Body of pancreas (tissue), 4 donors: ENCODE measurements around the gene GTPBP2. TPM values are rescaled to one million over a fixed set of nuclear protein-coding genes. Genes with fewer than 3 reads are reported as not detected.

Experiments
- ATAC-seq: fragments of 150-250 bp; one replicate; pipeline ENCODE4 v1.9.1; 2016
- DNase-seq, 4 donors: peaks; one replicate each; pipeline ENCODE4 v3.0.0-alpha.2; 2019
- H3K27ac ChIP-seq, 4 donors: fragments of 200-600 bp; sonication (generic); 1 replicate in 3 of 4; 2 replicates in 1 of 4; pipeline versions ENCODE4 v1.5.1 to v1.6.1; 2016 to 2019; ENCODE audit warnings: mild to moderate bottlenecking in 1 of 4, mixed read lengths in 1 of 4, moderate library complexity in 1 of 4
- H3K27me3 ChIP-seq, 2 donors: fragments of 200-600 bp; sonication (generic); one replicate each; pipeline ENCODE4 v1.6.0; 2016; ENCODE audit warnings: mild to moderate bottlenecking in 1 of 2
- H3K36me3 ChIP-seq, 2 donors: fragments of 200-600 bp; sonication (generic); replicated peaks in 1 of 2; 2 replicates each; pipeline ENCODE4 v1.5.1; 2016; ENCODE audit warnings: low read depth in 2 of 2; ENCODE audit not compliant: insufficient read depth in 1 of 2
- H3K4me1 ChIP-seq: fragments of 200-600 bp; sonication (generic); one replicate; pipeline ENCODE4 v1.6.0; 2016
- H3K4me3 ChIP-seq, 2 donors: fragments of 200-600 bp; sonication (generic); 1 replicate in 1 of 2; 2 replicates in 1 of 2; pipeline ENCODE4 v1.5.1; 2016 to 2019
- H3K9me3 ChIP-seq, 3 donors: fragments of 200-600 bp; sonication (generic); 1 replicate in 2 of 3; 2 replicates in 1 of 3; pipeline ENCODE4 v1.5.1; 2016
- CTCF ChIP-seq, 7 experiments: fragments of 450-650 bp in 4 of 7; fragments of 200-600 bp in 3 of 7; sonication (generic) in 3 of 7; IDR thresholded peaks; one replicate each; pipeline ENCODE4 v1.5.1; 2016 to 2019; ENCODE audit warnings: antibody characterized with exemption in 7 of 7
- POLR2A ChIP-seq, 3 donors: fragments of 450-650 bp; IDR thresholded peaks; one replicate each; pipeline ENCODE4 v1.6.1; 2016; ENCODE audit warnings: antibody characterized with exemption in 3 of 3, mild to moderate bottlenecking in 2 of 3
- WGBS, 2 donors: methylation state at CpG; one replicate each; pipeline ENCODE4 v1.1.5; 2017; 5-methylcytosine and 5-hydroxymethylcytosine counted together
- intact Hi-C: fragments of 100-400 bp; cut with DNase I; formaldehyde crosslinking; loops from one replicate; pipeline ENCODE4 v1.15.1; 2023
- total RNA-seq, 2 donors: library from RNA; depleted of rRNA; stranded (reverse); fragments of >200 nt; gene quantifications; one replicate each; pipeline ENCODE4 v1.1.0, GENCODE V29; 2016

Gene GTPBP2
- total RNA-seq, 2 donors from 2014 or later, result 32.9 to 55.0 TPM

GRCh38 chr6:43671011-43671800 is 42.1 kb upstream of the GTPBP2 start:
- no peak for TF ChIP-seq POLR2A (IDR thresholded peaks at IDR 0.05)
- H3K36me3 ChIP-seq, result peaks cover 0 to 20% of the 10 kb centered on the region in 2 donors
- intact Hi-C loops, result no loop called here
- ATAC-seq (no peak), DNase-seq (no peak)
- no peaks in the 10 kb centered on the region for H3K9me3 ChIP-seq
- H3K4me1 ChIP-seq, result peaks cover 51% of the 10 kb centered on the region
- no peak overlapping the region for H3K4me3 ChIP-seq
- WGBS, 2 donors, result 89 to 90% methylated on average over 5 to 8 of the region's 8 CpGs
- peak overlapping the region in 2 of 4 donors; percentile 11 to 40 for H3K27ac ChIP-seq
- no peaks in the 10 kb centered on the region for H3K27me3 ChIP-seq

GRCh38 chr6:43670623-43670986 is 41.5 kb upstream of the GTPBP2 start:
- H3K9me3 ChIP-seq, result no peaks in the 10 kb centered on the region
- intact Hi-C loops, result no loop called here
- H3K36me3 ChIP-seq, result peaks cover 0 to 18% of the 10 kb centered on the region in 2 donors
- ATAC-seq (no peak), DNase-seq (no peak)
- no peaks in the 10 kb centered on the region for H3K27me3 ChIP-seq
- peaks cover 51% of the 10 kb centered on the region for H3K4me1 ChIP-seq
- TF ChIP-seq POLR2A (IDR thresholded peaks at IDR 0.05) (no peak), CTCF (IDR thresholded peaks at IDR 0.05) (no peak)
- 91 to 98% methylated on average over 6 of the region's 6 CpGs for WGBS, 2 donors
- H3K4me3 ChIP-seq, result no peak overlapping the region
- no peak overlapping the region for H3K27ac ChIP-seq

GRCh38 chr6:43669922-43670622 is 41.0 kb upstream of the GTPBP2 start:
- DNase-seq (no peak), ATAC-seq (no peak)
- Histone ChIP-seq H3K4me3 (no peak overlapping the region), H3K9me3 (no peaks in the 10 kb centered on the region), H3K36me3 (peaks cover 0 to 15% of the 10 kb centered on the region in 2 donors), H3K27me3 (no peaks in the 10 kb centered on the region), H3K4me1 (peaks cover 51% of the 10 kb centered on the region), H3K27ac (no peak overlapping the region)
- intact Hi-C loops, result loop anchor here (5.0 to 10.0 kb wide), 2 partner anchors 95 to 412 kb away; no protein-coding TSS in a partner anchor
- TF ChIP-seq POLR2A (IDR thresholded peaks at IDR 0.05), result no peak
- no peak for TF ChIP-seq CTCF (IDR thresholded peaks at IDR 0.05)
- WGBS, 2 donors, result 58 to 82% methylated on average over 2 to 6 of the region's 6 CpGs

GRCh38 chr6:43669050-43669921 is 40.2 kb upstream of the GTPBP2 start:
- no peak for TF ChIP-seq POLR2A (IDR thresholded peaks at IDR 0.05)
- TF ChIP-seq CTCF (IDR thresholded peaks at IDR 0.05), result no peak
- no peak overlapping the region for H3K4me3 ChIP-seq
- intact Hi-C loops, result loop anchor here (5.0 to 10.0 kb wide), 2 partner anchors 96 to 413 kb away; no protein-coding TSS in a partner anchor
- peak in 3 of 4 donors; percentile 25 to 45 (median 34) for DNase-seq
- 72 to 89% methylated on average over 7 to 15 of the region's 15 CpGs for WGBS, 2 donors
- H3K27me3 ChIP-seq, result no peaks in the 10 kb centered on the region
- ATAC-seq, result no peak
- no peak overlapping the region for H3K27ac ChIP-seq
- peaks cover 50% of the 10 kb centered on the region for H3K4me1 ChIP-seq
- no peaks in the 10 kb centered on the region for H3K9me3 ChIP-seq
- peaks cover 0 to 9% of the 10 kb centered on the region in 2 donors for H3K36me3 ChIP-seq
